ENCODE results near the gene AAK1. TPM values are rescaled to one million over a fixed set of nuclear protein-coding genes. Genes with fewer than 3 reads are reported as not detected.

Gene AAK1
- total RNA-seq, 1 experiment from 2014 or later = 30.6 TPM

- Histone ChIP-seq H3K9ac (ENCODE audit: extremely low read depth, insufficient read length, low read length) (no peak overlapping the region), H4K5ac (ENCODE audit: insufficient read length, low read depth, low read length) (no peak overlapping the region), H3K23me2 (ENCODE audit: insufficient read length, low read depth, low read length, poor library complexity, severe bottlenecking) (no peaks in the 10 kb centered on the region), H3K14ac (ENCODE audit: insufficient read depth, low read length) (no peak overlapping the region), H3K9me3 (ENCODE audit: control insufficient read depth, low read depth, low read length) (no peaks in the 10 kb centered on the region), H3K4me2 (ENCODE audit: insufficient read depth, insufficient read length, low read length) (no peak overlapping the region), H2BK120ac (ENCODE audit: low read depth, low read length, poor library complexity, severe bottlenecking) (no peak overlapping the region), H3K27ac (ENCODE audit: insufficient read length, low read depth, low read length) (no peak overlapping the region), H3K56ac (ENCODE audit: insufficient read length, low read depth, low read length) (no peak overlapping the region), H4K91ac (ENCODE audit: insufficient read length, low read depth, low read length) (no peak overlapping the region), H2AK5ac (ENCODE audit: insufficient read length, low read length) (no peak overlapping the region), H2BK15ac (ENCODE audit: low read depth, low read length) (no peak overlapping the region), H3K79me2 (ENCODE audit: insufficient read depth, low read length) (no peaks in the 10 kb centered on the region), H3K79me1 (ENCODE audit: insufficient read depth, low read depth, low read length, poor library complexity, severe bottlenecking) (no peaks in the 10 kb centered on the region), H3K23ac (ENCODE audit: insufficient read length, low read depth, low read length) (no peak overlapping the region), H4K20me1 (ENCODE audit: control insufficient read depth, insufficient read depth, insufficient read length) (no peaks in the 10 kb centered on the region), H4K8ac (replicated peaks; ENCODE audit: insufficient read length, low read depth, low read length) (no peak overlapping the region), H3K4ac (ENCODE audit: low read depth, low read length) (no peak overlapping the region), H2BK12ac (ENCODE audit: insufficient read length, low read depth, low read length) (no peak overlapping the region), H2BK20ac (ENCODE audit: low read depth, low read length, poor library complexity, severe bottlenecking) (no peak overlapping the region), H3K18ac (ENCODE audit: insufficient read length, low read depth, low read length) (no peak overlapping the region), H3K4me1 (ENCODE audit: insufficient read depth, low read length) (no peaks in the 10 kb centered on the region), H2AFZ (ENCODE audit: low read length) (no peak overlapping the region), H3T11ph (ENCODE audit: low read length) (no peak overlapping the region), H2BK5ac (ENCODE audit: insufficient read length, low read length) (no peak overlapping the region), H3K27me3 (ENCODE audit: insufficient read depth, low read length) (no peaks in the 10 kb centered on the region)
- H3K9me3 Mint-ChIP-seq = no peaks in the 10 kb centered on the region
- no CpG with 5 or more reads among the region's 1 CpG for WGBS (ENCODE audit: extremely low coverage, insufficient read length, low lambda C conversion rate)
- DNase-seq = no peak
- no peaks in the 10 kb centered on the region; the same call in 1 of the 2 replicates for H3K27me3 Mint-ChIP-seq (ENCODE audit: low read depth)
- H3K4me3 Mint-ChIP-seq = no peak overlapping the region
- H3K4me1 Mint-ChIP-seq = peaks cover 8 to 9% of the 10 kb centered on the region in 2 experiments; a peak in 3 of 4 replicates
- TF ChIP-seq, protein P1, sequence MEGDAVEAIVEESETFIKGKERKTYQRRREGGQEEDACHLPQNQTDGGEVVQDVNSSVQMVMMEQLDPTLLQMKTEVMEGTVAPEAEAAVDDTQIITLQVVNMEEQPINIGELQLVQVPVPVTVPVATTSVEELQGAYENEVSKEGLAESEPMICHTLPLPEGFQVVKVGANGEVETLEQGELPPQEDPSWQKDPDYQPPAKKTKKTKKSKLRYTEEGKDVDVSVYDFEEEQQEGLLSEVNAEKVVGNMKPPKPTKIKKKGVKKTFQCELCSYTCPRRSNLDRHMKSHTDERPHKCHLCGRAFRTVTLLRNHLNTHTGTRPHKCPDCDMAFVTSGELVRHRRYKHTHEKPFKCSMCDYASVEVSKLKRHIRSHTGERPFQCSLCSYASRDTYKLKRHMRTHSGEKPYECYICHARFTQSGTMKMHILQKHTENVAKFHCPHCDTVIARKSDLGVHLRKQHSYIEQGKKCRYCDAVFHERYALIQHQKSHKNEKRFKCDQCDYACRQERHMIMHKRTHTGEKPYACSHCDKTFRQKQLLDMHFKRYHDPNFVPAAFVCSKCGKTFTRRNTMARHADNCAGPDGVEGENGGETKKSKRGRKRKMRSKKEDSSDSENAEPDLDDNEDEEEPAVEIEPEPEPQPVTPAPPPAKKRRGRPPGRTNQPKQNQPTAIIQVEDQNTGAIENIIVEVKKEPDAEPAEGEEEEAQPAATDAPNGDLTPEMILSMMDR (conservative IDR thresholded peaks at IDR 0.05) = no peak
- no peak overlapping the region for H3K27ac Mint-ChIP-seq
- no peaks in the 10 kb centered on the region for H3K36me3 Mint-ChIP-seq (ENCODE audit: insufficient read depth in 1 of 3, low read depth in 3 of 3)
These were observed 36.6 kb upstream of the AAK1 start for GRCh38 chr2:69680001-69680675.
